Prostate gland (tissue), 2 donors: Measurements from ENCODE around the gene DDAH1. TPM values are rescaled to one million over a fixed set of nuclear protein-coding genes. Genes with fewer than 3 reads are reported as not detected.

Source experiments
- DNase-seq: peaks from one replicate; pipeline ENCODE4 v3.0.0-alpha.2; 2019; ENCODE audit warnings: low spot score
- H3K27ac ChIP-seq, 2 donors: fragments of 200-600 bp; sonication (generic); 2 replicates each; pipeline ENCODE4 v1.5.1; 2017 to 2019
- H3K27me3 ChIP-seq: fragments of 200-600 bp; sonication (generic); replicated peaks from 2 replicates; pipeline ENCODE4 v1.5.1; 2019; ENCODE audit not compliant: insufficient read depth
- H3K36me3 ChIP-seq, 2 donors: fragments of 200-600 bp; sonication (generic); 1 replicate in 1 of 2; 2 replicates in 1 of 2; pipeline versions ENCODE4 v1.5.1 to v1.8.1; 2017 to 2019
- H3K4me1 ChIP-seq: fragments of 200-600 bp; sonication (generic); replicated peaks from 2 replicates; pipeline ENCODE4 v1.5.1; 2019
- H3K4me3 ChIP-seq, 2 donors: fragments of 200-600 bp; sonication (generic); 2 replicates each; pipeline ENCODE4 v1.5.1; 2017 to 2019
- H3K9me3 ChIP-seq: fragments of 200-600 bp; sonication (generic); 2 replicates; pipeline ENCODE4 v1.5.1; 2017
- CTCF ChIP-seq, 4 experiments: fragments of 200-600 bp in 2 of 4; fragments of 450-650 bp in 2 of 4; sonication (generic) in 2 of 4; IDR thresholded peaks; 1 replicate in 3 of 4; 2 replicates in 1 of 4; pipeline ENCODE4 v1.5.1; 2016 to 2019; ENCODE audit warnings: antibody characterized with exemption in 4 of 4, mild to moderate bottlenecking in 2 of 4, moderate library complexity in 2 of 4
- POLR2A ChIP-seq: fragments of 450-650 bp; IDR thresholded peaks from one replicate; pipeline ENCODE4 v1.6.1; 2016; ENCODE audit warnings: antibody characterized with exemption, mild to moderate bottlenecking
- POLR2AphosphoS5 ChIP-seq: sonication (generic); formaldehyde crosslinking; IDR thresholded peaks from one replicate; pipeline ENCODE4 v1.6.1; 2017; ENCODE audit warnings: antibody characterized with exemption
- WGBS: methylation state at CpG from one replicate; pipeline ENCODE4 v1.1.5; 2018; 5-methylcytosine and 5-hydroxymethylcytosine counted together
- intact Hi-C: fragments of 100-400 bp; cut with DNase I; formaldehyde crosslinking; loops from one replicate; pipeline ENCODE4 v1.14.2; 2022
- small RNA-seq, 2 donors: library from RNA; depleted of rRNA; stranded (forward); fragments of <200 nt; gene quantifications; one replicate each; pipeline ENCODE3, GENCODE V24; 2016
- total RNA-seq, 2 donors: library from RNA; depleted of rRNA; stranded (reverse); fragments of >200 nt; gene quantifications; one replicate each; pipeline ENCODE4 v1.1.0, GENCODE V29; 2016

DDAH1 gene
- total RNA-seq, 2 donors from 2014 or later, result 61.6 to 70.7 TPM

GRCh38 chr1:85268801-85269585 is 196.0 kb downstream of the DDAH1 start:
- H3K4me1 ChIP-seq, result no peaks in the 10 kb centered on the region
- H3K36me3 ChIP-seq, result peaks cover 0 to 4% of the 10 kb centered on the region in 2 donors

More at GRCh38 chr1:85268801-85269585, 196.0 kb downstream of the DDAH1 start:
- H3K27me3 ChIP-seq, result no peaks in the 10 kb centered on the region
- TF ChIP-seq POLR2A (no peak), POLR2AphosphoS5 (no peak), CTCF (IDR thresholded peaks at IDR 0.05) (no peak)
- H3K4me3 ChIP-seq, result no peak overlapping the region
- no peak for DNase-seq
- H3K9me3 ChIP-seq, result no peaks in the 10 kb centered on the region
- WGBS, result 95% methylated on average over 5 of the region's 5 CpGs
- H3K27ac ChIP-seq, result no peak overlapping the region
- intact Hi-C loops, result no loop called here

Small RNAs within 50 kb of the gene (small RNA-seq; reads per million reads assigned to genes)
- gene RF00019, result 0 reads per million in 2 donors

Other genes starting within 250 kb of the DDAH1 start
- 10 to 100 TPM; 12.7 to 30.5 TPM for gene C1orf52, start 205.5 kb downstream of the DDAH1 start, total RNA-seq
- 10 to 100 TPM; 17.3 to 18.4 TPM for gene BCL10, start 188.5 kb downstream of the DDAH1 start, total RNA-seq
- gene CCN1, start 115.6 kb upstream of the DDAH1 start, total RNA-seq, result 10 to 100 TPM; 23.4 to 37.6 TPM
- gene ZNHIT6, start 243.3 kb upstream of the DDAH1 start, total RNA-seq, result 10 to 100 TPM in 1 of 2 donors, 1 to 10 TPM in 1; 8.7 to 13.5 TPM